Epithelial cell of alveolus of lung (primary cell): Measurements from ENCODE around the gene THYN1. TPM values are rescaled to one million over a fixed set of nuclear protein-coding genes. Genes with fewer than 3 reads are reported as not detected.

Source experiments
- total RNA-seq: library from RNA; depleted of rRNA; stranded (reverse); fragments of >200 nt; gene quantifications from 2 replicates; pipeline ENCODE4 v1.2.1, GENCODE V29; 2015

The THYN1 gene
- total RNA-seq, result 61.4 and 70.6 TPM in 2 replicates

DNA sequence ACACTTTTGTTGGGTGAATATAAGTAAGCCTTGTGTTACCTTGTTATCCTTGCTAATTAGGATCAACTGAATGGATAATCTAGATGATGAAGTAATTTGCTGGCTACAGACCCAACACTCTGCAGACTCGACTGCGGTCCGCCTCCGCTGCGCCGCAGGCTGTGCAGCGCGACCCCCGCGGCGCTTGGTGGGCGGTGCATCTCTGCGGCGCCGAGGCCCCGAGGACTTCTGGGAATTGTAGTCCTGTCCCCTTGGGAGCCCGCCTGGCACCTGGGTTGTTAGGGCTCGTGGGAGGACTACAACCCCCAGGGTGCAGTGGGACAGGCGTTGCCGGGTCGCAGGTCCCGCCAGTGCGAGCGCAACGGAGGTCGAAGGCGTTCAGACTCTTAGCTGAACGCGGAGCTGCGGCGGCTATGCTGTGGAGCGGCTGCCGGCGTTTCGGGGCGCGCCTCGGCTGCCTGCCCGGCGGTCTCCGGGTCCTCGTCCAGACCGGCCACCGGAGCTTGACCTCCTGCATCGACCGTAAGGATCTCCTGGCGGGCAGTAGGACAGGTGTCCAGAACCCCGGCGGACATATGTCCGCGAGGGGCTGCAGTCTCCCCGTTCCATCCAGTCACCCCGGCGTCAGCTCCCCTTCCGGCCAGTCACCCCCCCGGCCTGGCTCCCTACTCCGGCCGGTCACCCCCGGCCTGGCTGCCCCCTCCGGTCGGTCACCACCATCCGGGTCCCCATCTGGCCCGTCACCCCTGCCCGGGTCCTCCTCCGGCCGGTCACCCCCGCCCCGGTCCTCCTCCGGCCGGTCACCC lies at the start of gene THYN1, which contains the start of gene ACAD8:
THYN1 (minus strand) TSS at position 165 of the 806 bp plus-strand sequence. CDS start 470 bp downstream, outside the sequence.
ACAD8 (plus strand) TSS at position 381 of the 806 bp plus-strand sequence; CDS start at position 414, 33 bp downstream.

DNA sequence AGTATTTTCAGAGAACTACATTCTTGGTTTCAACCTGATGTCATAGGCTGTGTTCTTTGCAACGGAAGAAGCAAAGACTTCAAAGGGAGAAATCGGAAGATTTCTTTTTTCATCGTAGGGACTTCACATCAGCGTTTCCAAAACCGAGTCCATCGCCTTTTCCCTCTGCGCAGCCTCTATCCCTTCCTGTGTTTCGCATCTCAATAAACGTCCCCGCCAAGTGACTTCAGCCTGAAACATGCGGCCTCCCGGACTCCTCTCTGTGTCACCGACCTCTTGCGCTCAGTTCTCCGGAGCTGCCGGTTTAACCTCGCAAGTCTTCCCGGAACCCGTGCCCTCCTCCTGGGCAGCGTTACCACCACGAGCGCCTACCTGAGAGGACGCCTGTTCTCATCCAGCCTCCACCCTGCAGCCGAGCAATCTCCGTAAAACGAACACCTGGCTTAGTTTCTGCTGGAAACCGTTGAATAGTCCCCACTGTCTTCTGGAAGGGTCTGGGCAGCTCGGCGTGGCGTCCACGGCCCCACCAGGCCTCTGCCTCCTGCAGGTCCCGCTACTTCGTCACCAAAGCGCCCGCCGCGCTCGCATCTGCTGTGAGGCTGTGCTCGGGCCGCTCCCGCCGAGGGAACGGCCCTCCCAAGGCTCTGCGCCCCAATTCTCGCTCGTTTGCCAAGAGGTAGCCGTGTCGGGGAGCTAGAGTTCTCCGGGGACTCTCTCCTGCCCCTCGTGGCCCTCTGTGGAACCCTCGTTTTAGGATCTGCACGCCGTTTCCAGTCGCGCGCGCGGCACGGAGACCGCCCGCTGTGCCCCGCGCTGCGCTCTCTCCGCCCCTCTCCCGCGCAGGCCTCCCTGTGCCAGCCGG lies 22.6 kb upstream of the THYN1 start, which contains the start of gene GLB1L3:
GLB1L3 (plus strand) TSS at position 846 of the 862 bp plus-strand sequence. CDS start 362 bp downstream, outside the sequence.

DNA sequence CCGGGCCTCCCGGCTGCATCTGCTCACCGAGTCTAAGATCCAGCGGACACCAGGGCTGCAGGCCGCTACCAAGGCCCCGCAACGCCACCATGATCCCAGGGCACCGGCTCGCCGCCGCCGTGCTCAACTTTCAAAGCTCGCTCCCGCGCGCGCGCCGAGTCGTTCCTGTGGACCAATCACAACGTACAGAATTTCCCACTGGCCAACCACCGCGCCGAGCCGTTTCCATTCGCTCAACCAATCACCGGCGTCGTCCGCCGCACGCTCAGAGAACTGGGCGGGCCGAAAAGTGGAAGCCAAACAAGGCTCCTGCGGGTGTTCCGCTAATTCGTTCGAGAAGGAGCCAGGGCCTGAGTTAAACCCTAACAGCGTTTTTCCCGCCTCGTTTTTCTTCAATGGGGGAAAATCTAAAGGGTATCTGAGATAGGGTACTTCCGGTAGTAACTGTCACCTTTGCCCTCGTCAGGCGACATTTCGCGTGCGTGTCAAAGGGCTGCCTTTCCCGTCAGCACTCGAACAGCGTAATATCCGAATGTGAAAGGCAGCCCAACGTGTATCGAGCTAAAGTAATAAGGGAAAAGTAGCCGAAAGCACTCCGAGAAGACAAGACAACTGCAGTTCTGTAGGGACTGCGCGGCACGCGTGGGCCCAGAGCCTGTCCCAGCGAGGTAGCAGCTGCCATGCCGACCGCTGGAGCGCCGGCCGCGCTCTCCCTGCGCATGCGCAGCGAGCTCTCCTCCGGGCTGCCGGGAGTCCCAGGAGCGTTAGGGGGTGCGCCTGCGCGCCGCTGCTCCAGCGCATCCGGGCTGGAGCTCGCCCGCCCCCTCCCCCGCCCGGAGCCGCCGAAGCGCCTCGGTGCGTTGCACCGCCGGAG lies 29.1 kb downstream of the THYN1 start, which contains the start of the genes NCAPD3 and VPS26B:
NCAPD3 (minus strand) TSS at position 132 of the 874 bp plus-strand sequence; CDS start at position 91, 41 bp downstream.
VPS26B (plus strand) TSS at position 836 of the 874 bp plus-strand sequence. CDS start 452 bp downstream, outside the sequence.

Other genes starting within 250 kb of the THYN1 start
- 47.3 and 51.7 TPM in 2 replicates for gene JAM3, start 184.3 kb downstream of the THYN1 start, total RNA-seq
- 11.3 and 13.8 TPM in 2 replicates for gene NCAPD3, start 29.4 kb downstream of the THYN1 start, total RNA-seq
- 32.8 and 32.9 TPM in 2 replicates for gene VPS26B, start 28.7 kb downstream of the THYN1 start, total RNA-seq
- 15.9 and 20.0 TPM in 2 replicates for gene ACAD8, start 216 bp upstream of the THYN1 start, total RNA-seq
- gene GLB1L3, start 23.0 kb upstream of the THYN1 start, total RNA-seq, result not detected in 2 replicates
- gene GLB1L2, start 78.6 kb upstream of the THYN1 start, total RNA-seq, result 0.13 and 2.8 TPM in 2 replicates
- gene B3GAT1, start 158.9 kb upstream of the THYN1 start, total RNA-seq, result not detected in 2 replicates